Measurements from ENCODE around the gene CELA2B.
A peak's percentile ranks its signal among the peaks of the same experiment; 100 is the strongest.
"Not testable (repeated sequence)": the region's sequence is repeated elsewhere in the genome, so short reads cannot be mapped to it uniquely, and the experiment has no call there.

Gene CELA2B

DNA sequence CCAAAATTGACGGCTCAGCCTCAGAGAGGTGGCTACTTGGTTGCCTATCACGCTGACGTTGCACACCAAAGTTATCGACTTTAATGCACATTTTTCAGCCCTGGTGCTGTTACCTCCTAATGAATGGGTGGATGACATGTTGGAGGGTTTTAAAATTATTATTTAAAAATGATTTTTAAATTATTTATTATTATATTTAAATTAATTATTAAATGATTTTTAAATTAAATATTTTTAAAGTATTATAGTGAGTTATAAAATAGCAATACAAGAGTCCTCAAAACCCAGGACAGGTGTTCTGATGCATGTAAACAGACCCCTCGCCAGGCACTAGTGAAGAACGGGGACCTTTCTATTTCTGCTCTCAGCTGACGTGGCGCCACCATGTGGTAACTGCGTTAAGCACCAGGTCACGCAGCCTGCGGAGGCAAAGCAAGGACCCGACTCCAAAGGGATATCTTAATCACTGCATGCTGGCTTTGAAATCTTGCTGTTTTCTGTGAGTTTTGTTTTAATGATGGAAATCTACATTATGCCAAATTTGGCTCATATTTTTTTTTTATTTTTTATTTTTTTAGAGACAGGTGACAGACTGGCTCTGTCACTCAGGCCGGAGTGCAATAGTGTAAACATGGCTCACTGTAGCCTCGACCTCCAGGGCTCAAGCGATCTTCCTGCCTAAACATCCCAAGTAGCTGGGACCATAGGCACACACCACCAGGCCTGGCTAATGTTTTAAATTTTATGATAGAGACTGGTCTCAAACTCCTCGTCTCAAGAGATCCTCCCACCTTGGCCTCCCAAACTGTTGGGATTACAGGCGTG is 25.5 kb downstream of the CELA2B start:
- DNase-seq: peak; percentile 72 to 83 (median 76)

DNA sequence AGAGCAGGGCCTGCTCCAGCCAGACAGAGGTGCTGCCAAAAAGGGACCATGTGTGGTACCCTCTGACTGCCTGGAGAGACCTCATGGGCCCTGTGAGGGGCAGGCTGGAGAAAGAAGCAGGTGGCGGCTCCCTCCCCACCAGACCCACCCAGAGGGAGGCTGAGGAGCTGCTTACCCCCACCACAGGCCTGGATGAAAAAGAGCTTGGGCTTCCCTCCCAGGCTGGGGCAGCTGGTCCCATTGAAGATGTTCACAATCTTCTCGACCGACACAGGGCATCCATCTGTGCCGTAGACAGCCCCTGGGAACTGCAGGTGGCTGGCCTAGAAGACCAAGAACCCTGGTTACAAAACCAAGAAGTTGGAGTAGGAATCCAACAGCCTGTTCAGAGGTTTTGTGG is 28.5 kb downstream of the CELA2B start:
- DNase-seq: no peak

DNA sequence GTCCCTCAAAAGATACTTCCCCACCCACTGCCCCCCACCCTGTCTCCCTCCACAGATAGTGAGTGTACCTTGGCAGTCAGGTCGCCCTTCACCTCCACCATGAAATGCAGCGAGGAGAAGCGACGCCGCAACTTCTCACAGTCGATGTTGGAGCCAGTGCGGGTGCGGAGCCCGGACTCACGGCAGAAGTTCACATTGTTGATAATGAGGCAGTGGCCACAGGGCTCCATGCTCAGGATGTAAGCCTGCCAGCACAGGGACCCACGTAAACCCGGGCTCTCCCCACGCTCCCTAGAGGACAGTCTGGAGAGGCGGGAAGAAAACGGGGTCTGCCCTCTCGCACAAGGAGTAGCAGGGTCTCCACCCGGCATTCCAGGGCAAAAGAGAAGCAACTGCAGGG is 30.9 kb downstream of the CELA2B start:
- no peak for DNase-seq

DNA sequence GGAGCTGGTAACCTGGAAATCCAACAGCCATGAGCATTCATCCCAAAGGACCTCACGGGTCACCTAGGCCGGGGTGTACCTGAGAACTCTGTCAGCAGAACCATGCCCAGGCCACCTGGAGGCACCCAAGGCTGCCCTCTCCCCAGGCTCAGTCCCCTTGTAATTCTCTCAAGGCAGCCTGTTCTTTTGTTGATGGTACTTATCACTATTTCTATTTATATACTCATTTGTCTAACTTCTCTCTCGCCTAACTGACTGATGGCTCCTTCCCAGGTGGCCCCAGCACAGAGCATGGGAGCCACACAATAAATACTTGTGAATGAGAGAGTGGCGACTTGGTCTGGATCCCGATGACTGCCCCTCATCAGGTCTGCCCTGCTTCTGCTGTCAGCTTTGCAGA is 31.4 kb downstream of the CELA2B start:
- DNase-seq: no peak

DNA sequence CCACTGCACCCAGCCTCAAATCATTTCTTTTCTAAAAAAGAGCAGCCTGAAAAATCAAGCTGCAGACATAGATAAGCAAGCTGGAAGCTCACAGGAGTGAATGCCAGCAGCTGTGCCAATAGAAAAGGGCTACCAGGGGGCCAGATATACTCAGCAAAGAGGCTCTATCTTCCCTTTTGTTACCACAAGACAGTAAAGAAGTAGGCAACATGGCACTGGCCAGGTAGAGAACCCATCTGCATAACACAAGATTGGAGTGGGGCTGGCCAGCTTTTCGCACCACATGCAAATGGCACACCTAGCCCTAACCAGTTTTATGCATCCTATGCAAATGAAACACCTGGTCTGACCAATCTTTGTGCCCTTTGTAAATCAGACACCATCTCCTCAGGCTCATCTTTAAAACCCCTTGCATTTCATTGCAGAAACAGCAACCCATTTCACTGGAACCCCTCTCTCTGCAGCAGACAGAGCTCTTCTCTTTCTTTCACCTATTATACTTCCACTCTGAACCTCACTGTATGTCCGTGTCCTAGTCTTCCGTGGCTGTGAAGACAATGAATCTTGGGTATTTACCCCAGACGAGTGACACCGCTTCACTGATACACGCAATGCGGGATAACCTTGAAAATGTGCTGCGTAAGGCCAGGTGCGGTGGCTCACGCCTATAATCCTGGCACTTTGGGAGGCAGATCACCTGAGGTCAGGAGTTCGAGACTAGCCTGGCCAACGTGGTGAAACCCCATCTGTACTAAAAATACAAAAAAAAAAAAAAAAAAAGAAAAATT is 33.0 kb downstream of the CELA2B start:
- no peak for DNase-seq

DNA sequence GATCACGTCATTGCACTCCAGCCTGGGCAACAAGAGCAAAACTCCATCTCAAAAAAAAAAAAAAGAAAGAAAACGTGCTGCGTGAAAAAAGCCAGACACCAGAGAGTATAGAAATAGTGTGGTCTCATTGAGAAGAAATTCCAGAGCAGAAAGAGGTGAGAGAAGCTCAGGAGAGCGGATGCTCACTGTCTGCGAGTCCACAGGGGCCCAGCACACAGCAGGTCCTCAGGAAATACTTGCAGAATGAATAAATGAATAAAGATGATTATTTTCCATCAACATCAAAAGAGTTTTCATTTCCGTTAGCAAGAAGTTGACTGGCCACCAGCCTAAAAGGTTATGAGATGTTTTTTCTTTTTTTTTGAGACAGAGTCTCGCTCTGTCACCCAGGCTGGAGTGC is 33.7 kb downstream of the CELA2B start:
- no peak for DNase-seq

DNA sequence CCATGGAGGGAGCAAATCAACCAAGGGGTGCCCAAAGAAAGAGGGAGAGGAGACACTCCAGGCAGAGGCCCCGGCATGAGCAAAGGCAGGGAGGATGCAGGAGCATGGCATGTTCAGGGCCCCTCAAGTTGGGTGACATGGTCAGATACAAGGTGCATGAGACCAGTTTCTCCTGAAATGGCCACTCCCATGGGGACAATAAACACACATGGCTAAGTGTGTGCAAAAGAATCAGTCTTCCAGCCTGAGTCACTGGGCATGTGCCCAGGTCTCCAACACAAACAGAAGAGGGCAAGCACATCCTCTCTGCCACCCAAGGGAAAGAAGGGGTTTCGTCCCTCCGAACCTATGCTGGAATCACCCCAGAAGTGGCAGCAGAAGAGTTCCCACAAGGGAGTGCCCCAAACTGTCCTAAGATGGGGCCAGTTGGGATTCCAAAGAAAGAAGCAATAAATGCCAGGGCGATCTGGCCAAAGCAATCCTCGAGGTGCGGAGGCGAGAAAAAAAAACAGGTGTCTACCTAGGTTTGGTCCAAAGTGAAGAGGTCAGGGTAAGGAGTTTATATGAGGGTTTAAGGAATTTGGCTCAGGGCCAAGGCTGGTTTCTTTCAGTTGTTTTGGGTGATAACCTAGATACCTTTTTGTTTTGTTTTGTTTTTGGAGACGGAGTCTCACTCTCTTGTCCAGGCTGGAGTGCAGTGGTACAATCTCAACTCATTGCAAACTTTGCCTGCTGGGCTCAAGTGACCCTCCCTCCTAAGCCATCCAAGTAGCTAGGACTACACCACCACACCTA is 34.9 kb downstream of the CELA2B start:
- DNase-seq: no peak

DNA sequence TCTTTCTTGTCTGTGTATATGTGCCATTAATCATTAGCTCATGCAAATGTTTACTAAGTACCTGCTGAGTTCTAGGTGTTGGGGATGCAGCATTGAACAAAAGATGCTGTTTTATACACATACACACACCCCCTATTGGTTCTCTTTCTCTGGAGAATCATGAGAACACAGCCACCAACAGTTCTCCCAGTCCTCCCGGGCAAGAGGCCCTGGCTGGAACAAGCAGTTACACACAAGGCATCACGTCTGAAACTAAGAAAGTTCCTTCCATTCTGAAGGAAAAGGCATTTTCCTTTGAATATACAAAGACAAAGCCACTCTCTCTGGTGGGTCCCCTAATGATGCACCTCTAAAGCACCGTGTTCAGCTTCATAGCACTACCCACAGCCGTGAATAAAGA is 37.3 kb downstream of the CELA2B start:
- no peak for DNase-seq

DNA sequence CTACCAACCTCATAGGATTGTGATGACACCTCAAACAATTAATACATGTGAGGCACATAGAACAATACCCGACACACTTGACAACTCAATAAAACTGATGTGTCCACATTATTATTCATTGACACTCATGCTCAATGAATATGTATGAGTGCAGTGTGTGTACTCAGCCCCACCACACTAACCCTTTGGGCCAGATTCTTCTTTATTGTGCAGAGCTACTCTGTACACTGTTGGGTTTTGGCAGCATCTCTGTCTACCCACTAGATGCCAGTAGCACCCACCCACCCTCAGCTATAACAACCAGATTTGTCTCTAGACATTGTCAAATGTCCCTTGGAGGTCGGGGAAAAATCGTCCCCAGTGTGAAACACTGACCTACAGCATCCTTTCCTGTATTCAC is 38.0 kb downstream of the CELA2B start:
- no peak for DNase-seq

DNA sequence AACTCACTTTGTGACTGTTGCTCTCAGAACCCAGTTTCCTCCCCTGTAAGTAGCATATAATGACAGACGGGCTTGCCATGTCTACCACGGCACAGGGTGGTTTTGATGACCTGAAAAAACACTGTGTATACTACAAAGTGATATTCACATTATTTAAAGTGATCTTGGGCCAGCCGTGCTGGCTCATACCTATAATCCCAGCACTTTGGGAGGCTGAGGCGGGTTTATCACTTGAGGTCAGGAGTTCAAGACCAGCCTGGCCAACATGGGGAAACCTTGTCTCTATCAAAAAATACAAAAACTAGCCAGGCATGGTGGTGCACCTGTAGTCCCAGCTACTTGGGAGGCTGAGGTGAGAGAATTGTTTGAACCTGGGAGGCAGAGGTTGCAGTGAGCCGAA is 38.7 kb downstream of the CELA2B start:
- DNase-seq: not testable (repeated sequence)

DNA sequence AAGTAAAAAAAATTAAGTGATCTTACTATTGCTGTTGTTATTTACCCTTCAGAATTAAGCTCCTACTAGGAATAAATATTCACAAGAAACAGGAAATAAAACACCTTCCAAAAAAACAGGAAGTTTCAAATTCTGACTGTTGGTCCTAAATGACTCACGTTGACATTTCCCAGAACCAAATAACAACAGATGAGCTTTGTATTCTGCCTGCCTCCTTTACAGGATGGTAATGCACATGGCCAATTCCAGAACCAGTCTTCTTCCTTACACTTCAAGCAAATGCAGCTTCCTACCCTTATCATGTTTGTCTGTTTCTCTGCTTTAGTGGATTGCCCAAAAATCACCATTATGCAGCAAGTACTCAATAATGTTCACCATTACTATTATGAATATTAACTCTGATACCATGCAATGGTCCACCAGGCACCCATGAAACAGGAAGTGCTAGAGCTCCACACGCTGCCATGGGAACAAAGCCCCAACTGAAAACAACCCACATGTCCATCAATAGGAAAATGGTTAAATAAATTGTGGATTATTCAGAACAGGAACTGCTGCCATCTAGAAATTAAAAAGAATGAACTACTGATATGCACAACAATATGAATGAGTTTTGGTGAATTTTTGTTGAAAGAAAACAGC is 39.2 kb downstream of the CELA2B start:
- DNase-seq: peak in 3 of 4 experiments; percentile 17 to 66 (median 52)

DNA sequence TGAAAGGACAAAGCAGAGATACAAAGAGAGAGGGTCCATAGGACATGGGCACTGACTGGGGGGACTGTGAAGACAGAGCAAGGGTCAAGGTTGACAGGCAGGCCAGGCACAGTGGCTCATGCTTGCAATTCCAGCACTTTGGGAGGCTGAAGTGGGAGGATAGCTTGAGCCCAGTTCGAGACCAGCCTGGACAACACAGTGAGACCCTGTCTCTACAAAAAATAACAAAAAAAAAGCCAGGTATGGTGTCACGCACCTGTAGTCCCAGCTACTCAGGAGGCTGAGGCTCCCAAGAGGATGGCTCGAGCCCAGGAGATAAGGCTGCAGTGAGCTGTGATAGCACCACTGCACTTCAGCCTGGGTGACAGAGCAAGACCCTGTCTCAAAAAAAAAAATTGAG is 43.7 kb downstream of the CELA2B start:
- no peak for DNase-seq

DNA sequence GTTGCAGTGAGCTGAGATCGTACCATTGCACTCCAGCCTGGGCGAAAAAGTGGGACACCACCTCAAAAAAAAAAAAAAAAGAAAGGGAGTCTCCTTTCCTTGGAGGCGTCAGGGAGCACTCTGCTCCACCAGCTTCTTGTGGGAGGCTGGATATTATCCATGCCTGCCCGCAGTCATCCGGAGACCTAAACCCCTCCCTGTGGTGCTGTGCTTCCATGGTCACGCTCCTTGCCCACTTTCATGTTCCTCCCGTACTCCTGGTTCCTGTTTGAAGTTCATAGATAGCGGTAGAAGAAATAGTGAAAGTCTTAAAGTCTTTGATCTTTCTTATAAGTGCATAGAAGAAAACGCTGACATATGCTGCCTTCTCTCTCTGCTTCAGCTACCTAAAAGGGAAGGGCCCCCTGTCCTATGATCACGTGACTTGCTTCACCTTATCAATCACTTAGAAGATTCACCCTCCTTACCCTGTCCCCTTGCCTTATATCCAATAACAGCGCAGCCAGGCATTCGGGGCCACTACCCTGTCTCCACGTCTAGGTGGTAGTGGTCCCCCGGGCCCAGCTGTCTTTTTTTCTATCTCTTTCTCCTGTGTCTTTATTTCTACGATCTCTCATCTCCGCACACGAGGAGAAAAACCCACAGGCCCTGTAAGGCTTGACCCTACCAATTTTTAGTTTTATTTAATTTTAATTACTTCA is 45.5 kb downstream of the CELA2B start:
- DNase-seq: peak in 2 of 4 experiments; percentile 7 to 28

DNA sequence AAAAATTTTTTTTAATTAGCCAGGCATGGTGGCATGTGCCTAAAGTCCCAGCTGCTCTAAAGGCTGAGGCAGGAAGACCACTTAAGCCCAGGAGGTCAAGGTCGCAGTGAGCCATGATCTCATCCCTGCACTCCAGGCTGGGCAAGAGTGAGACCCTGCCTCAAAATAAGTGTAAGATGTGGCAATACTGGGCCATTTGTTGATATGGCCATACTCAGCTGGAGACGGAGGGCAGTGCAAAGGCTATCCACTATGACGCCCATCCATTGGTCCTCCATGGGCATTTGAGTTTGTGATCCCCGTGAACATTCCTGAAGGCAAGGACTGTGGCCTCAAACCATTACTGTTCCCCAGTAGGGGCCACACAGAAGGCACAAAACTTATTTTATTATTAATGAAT is 46.6 kb downstream of the CELA2B start:
- no peak for DNase-seq

DNA sequence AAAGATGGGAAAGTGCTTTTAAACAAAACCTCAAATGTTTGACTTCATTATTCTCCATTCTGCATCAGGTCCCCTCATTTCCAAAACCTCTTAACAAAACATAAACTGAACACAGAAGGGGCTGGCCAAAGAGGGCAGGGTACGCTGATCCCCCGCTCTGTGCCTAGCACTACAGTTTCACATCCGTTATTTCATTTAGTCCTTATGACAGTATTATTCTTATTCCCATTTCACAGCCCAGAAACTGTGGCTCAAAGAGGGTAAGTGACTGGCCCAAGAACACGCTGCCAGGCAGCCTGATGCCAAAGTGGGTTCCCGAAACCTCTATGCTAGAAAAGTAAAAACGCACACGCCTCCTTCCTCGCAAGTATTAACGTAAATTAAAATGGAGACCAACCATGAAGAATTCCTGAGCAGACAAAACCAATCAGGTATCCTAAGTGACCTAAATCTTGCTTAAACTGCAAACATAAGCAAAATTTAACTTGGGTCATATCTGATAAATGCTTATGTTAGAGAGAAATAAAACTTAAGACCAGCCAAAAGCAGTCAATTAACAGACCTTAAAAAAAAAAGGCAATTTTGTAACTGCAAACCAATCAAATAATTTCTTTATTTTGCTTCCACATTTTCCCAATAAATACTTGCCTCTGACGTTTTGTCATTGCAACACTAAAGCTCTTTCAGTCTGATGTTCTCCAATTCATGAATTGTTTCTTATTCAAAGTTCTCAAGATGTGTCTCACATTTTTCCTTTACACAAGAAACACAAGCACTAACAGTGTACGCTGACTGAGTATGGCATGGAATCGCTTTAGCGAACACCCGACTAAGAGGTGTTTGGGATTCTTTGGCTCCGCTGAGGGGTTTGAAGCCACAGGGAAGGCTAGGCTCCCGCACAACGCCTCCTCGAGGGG is 47.5 kb downstream of the CELA2B start:
- DNase-seq: peak in 3 of 4 experiments; percentile 21 to 65 (median 61)

DNA sequence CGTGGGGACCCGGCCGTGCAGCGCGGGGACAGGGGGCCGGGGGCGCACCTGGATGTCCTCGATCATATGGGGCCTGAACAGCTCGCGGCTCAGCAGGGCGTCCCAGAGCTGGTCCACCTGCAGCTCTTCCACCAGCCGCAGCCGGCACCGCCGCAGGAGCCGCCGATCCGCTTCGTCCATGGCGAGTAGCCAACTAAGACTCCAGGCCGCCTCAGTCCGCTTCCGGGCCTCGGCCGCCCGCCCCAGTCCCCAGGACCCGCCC is 48.0 kb downstream of the CELA2B start, which contains the start of gene CASP9:
Gene CASP9, minus strand, starts transcription at position 195 of the 262 bp plus-strand sequence. Its CDS starts 15 bp downstream, at position 180.
- no peak for DNase-seq

DNA sequence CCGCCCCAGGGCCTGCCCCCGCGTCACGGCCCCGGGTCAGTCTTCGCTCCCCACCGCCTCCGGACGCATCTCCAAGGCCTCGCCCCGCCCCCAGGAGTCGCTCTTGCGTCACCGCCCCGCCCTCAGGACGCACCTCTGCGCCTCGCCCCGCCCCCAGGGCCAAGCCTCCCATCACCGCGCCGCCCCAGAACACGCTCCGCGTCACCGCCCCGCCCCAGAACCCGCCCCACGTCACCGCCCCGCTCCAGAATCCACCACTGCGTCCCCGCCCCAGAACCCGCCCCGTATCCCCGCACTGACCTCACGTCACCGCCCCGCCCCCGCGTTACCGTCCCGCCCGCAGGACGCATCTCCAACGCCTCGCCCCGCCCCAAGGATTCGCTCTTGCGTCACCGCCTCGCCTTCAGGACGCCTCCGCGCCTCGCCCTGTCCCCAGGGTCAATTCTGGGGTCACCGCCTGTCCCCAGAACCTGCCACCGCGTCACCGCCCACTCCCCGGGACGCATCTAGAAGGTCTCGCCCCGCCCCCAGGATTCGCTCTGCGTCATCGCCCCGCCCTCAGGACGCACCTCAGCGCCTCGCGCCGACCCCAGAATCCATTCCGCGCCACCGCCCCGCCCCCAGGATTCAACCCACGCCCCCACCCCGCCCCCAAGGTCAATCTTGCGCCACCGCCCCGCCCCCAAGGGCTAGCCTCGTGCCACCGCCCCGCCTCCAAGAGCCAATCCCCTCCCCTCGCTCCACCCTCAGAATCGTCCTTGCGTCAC is 48.6 kb downstream of the CELA2B start:
- peak; percentile 98 to 100 (median 100) for DNase-seq

DNA sequence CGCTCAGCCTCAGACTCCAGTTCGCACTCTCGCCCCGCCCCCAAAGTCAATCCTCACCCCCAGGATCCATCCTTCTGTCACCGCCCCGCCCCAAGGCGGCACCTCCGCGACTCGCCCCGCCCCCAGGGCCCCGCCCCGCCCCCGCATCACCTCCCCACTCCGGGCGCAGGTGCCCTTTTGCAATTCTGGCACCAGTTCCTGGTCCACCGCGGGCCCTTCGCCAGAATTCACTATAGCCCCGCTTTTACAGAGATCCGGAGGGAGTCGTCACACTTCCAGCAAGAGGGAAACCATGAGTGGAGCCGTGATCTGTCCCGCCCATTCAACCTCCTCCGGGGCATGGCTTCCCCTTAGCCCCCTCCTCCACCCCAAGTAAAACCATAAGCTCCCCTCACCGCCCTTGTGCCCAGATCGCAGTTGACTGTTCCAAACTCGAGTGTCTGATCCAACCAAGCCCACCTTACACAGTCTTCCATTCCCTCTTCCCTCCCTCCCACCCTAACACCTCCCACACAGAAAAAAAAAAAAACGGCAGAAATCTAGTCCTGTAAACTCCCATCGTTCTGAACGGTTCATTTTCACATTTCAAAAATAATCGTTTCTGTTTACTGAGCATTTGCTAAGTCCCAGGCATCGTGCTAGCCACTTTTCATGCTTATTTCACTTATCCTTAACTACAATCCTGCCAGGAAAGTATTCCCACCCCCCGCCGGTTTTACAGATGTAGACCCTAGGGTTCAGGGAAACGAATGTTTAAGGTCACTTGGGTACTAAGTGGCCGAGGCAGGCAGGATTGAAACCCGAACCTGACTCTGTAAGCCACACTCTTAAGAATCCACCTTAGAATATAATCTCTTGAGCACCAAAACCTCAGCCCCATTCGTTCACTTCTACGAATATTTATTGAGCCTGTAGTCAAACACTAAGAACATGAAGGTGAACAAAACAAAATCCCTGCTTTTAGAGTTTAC is 49.4 kb downstream of the CELA2B start:
- DNase-seq: no peak

DNA sequence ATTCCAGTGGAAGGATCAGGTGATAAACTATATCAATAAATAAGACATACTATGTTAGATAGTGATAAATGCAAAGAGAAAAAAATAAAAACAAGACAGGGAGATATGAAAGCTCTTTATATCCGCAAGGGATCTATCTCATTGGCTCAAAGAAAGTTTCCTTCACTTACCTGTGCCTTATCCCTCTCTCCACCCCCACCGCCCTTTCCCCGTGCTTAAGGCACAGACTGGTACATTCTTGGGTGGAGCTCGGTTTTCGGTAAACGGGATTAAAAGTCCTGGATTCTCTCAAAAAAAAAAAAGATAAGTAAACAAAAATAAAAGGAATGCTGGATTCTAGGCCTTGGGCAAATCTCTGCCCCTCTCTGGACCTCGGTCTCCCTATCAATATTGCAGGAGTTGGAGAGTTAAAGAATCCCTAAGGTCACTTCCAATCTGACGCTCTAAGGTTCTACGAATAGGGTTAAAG is 50.2 kb downstream of the CELA2B start:
- no peak for DNase-seq
